Measurements from ENCODE around the gene TLL2.

The TLL2 gene

DNA sequence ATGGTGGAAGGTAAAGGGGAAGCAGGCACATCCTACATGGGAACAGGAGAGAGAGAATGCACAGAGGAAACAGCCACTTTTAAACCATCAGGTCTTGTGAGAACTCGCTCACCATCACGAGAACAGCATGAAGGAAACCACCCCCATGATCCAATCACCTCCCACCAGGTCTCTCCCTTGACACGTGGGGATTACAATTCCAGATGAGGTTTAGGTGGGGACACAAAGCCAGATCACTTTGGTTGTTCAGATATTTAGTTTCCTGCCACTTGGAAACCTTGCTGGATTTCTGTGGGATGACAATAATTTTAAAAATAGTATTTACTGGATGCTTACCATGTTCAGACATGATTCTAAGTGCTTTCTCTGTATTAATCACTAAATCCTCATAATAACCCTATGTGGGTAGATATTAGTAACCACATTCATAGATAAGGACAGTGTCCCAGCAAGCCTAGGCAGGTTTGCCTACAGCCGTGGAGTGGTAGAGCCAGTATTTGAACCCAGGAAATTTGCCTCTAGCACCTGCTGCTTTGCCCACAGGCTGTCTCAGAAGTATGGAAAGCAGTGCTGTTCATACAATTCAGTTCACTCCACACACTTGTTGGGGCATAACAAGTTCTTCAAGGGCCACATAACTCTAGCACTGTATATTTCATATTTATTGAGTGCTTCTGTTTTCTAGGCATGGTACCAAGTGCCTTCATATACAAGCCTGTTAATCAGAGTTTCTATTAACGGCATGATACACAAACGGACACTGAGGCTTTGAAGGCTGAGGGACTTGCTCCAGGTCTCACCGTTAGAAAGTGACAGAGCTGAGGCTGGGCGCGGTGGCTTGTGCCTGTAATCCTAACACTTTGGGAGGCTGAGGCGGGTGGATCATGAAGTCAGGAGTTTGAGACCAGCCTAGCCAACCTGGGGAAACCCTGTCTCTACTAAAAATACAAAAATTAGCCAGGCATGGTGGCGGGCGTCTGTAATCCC, 8.3 kb downstream of the TLL2 start:
- peak; percentile 79 for DNase-seq

DNA sequence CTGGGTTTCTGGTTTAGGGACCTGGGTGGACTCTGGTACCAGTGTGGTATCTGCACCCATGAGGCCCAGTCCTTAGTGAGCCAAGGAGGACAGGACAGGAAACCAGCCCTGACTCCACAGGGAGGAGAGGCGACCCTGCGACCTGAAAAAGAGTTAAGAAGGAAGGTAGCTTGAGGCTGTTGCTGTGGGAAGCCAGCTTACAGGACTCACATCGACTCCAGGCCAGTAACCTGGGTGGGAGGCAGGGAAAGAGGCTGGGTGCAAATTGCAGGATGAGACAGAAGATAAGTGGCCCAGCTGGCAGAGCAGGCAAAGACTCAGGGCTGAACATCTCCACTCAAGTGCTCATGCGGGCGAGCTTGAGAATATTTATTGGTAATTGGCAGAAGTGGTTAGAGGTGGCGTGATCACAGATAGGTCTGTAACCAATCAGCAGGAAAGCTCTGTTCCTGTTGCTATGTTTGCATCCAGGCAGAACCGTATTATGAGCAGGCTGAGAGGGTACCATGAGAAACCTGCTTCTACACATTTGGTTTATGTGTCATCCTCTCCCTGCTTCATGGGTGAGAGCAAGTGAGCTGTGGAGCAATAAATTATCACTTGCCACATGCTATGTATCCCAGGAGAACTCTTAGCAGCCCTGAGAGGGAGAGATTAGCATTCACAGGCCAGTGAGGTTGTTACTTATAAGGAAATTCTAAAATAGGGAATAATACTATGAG, 11.0 kb downstream of the TLL2 start:
- peak; percentile 91 for DNase-seq

DNA sequence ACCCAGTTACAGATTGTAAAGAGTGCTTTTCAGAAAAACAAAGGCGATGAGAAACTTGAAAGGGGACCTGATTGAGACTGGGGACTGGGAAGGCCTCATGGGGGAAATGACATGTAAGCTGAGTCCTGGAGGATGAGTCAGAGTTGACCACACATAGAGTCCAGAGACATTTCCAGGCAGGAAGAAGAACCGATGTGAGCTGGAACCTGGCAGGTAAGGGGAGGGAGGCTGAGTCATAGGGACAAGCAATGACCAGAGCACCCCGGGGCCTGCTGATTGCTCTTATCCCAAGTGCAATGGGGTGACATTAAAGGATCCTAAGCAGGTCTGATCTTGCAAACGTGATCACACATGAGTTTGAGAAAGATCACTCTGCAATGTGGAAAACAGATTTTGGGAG, 11.7 kb downstream of the TLL2 start:
- peak; percentile 10 for DNase-seq

DNA sequence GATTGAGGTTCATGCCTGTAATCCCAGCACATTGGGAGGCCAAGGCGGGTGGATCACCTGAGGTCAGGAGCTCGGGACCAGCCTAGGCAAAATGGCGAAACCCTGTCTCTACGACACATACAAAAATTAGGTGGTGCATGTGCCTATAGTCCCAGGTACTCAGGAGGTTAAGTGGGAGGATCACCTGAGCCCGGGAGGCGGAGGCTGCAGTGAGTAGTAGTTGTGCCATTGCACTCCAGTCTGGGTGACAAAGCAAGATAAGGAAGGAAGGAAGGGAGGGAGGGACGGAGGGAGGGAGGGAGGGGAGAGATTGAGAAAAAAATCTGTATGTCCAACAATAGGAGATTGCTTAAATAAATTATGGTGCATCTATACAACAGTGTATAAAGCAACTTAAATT, 13.2 kb downstream of the TLL2 start:
- DNase-seq: no peak

DNA sequence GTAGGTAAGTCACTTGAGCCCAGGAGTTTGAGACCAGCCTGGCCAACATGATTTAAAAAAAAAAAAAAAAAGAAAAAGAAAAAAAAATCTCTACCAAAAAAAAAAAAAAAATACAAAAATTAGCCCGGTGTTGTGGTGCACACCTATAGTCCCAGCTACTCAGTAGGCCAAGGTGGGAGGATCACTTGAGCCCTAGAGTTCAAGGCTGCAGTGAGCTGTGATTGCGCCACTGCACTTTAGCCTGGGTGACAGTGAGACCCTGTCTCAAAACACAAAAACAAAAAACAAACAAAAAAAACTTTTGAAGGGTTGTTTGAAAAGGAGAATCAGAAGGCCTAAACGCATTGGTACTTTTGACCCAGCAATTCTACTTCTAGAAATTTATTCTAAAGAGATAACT, 13.7 kb downstream of the TLL2 start:
- DNase-seq: no peak

DNA sequence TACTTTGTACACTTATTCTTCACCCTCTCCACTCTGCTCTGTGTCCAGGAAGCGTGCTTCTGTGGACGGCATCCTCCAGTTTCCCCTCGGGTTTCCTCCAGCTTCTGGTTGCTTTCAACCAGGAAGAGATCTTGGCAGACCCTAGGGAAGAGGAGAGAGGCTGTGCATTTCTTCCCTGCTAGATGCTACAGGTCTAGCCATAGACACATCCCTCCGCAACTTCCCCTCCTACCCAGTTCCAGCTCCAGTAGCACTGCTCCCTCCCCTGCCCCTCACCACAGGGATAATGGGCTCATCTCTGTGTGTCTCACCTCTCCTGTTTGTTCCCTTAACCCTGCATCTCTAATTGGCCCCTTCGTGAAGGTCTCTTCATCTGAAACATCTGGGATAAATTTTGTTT, 16.3 kb downstream of the TLL2 start:
- DNase-seq: no peak

DNA sequence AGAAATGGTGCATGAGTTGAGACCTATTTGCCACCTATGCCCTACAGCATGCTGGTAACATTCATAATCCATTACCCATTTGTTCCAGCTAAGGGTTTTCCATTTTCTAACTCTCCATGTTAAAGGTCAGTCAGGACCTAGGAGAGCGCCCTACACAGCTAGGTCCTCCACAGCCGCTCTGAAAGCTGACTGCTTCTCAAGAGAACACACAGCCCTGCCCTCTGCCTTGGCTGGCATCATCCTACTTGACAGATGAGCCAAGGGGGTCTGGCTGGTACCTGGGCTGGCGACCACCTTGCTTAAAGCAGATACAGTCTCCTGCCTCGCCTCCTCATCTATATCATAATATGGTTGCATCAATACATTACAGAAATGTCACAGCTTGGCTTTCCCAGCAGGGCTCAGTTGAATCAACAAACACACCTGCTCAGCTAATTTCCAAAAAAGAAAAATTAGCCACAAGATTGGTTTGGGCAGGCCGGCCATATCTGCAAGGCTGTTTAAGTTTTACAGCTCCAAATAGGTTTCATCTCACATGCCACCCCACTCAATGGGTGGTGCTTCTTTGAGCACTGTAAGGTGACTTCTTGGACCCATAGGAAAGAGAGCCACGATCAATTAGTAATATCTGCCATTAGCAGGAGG, 17.3 kb downstream of the TLL2 start:
- no peak for DNase-seq

GRCh38 chr10:96495544-96495943, 18.2 kb downstream of the TLL2 start:
- no peak for DNase-seq

DNA sequence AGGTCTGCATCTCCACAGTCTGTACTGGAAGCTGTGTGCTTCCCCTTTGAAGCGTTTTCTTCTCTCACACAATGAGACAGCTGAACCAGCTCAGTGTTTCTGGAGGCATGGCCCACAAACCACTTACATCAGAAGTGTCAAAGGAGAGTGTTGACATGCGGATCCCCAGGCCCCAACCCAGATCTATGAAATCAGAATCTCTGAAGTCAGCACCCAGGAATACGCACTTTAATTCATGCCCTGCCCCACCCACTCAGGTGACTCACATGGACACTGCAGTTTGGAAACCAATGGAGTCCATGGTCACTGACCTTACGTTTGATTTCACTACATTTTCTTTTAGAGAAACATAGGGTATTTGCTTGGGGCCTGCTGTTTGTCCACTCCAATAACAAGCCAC, 19.0 kb downstream of the TLL2 start:
- DNase-seq: no peak

- no peak for DNase-seq
These were observed 19.7 kb downstream of the TLL2 start for GRCh38 chr10:96493871-96494525.

DNA sequence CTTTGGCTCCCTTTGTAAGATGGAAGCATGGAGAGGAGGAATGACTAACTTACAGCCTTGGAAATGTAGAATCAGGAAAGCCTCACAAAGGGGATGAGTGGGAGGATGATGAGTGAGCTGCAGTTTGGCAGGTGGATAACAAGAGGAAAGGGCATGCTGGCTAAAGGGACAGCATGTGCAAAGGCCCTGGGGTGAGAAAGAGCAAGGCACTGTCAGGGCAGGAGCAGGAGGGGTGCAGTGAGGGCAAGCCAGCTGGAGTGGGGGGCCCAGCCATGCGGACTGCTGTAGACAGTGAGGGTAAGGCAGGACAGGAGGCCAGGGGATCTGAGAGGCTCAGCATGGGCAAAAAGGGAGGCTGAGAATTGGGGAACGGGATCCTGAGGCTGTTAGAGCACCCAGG, 20.5 kb downstream of the TLL2 start:
- DNase-seq: no peak

DNA sequence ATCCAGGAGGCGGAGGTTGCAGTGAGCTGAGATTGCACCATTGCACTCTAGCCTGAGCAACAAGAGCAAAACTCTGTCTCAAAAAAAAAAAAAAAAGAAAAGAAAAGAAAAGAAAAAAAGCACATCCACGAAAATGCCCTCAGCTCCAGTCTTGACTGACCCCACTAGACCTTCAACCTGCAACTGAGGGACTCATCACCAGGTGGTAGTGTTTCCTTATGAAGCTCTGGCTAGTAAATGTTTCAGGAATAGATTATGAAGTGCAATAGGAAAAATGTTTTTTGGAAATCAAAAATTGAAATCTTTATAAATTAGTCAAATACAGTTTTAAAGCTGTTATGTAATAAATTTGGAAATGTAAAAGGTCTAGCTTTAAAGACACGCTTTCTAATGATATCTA, 22.4 kb downstream of the TLL2 start:
- DNase-seq: no peak

- DNase-seq: no peak
These were observed 25.4 kb downstream of the TLL2 start for GRCh38 chr10:96488161-96488935.

DNA sequence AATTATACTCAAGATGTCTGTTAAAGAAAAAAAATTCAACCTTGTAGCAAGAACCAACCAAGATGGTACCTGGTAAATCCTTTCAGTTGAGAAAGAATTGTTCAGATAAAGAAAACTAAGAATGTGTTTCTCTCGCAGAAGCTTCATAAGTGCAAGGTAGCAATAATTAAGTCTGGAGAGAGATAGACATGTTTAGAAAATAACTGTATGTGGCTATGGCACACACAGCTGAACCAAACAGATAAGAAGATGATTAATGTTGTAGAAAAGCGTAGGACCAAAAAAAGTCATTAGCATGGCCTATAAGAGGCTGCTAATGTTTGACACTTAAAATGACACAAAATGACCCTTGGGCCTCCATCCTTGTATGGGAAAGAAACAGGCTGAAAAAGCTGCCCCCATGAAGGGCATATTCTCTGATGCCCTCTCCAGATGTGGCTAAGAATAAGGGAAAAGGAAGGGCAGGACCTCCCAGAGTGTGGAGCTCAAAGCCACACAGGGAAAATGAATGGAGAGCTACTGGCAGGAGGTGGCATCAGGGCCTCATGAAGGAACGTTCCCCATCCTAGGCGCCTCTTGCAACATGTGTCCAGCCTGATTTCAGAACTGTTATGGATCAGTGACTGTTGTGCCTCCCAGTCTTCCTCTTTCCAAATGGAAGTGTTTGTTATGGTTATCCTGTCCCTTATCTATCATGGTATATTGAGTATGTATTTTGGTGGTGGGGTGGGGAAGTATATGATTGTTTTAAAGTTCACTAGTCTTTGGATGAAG, 30.7 kb downstream of the TLL2 start:
- no peak for DNase-seq

DNA sequence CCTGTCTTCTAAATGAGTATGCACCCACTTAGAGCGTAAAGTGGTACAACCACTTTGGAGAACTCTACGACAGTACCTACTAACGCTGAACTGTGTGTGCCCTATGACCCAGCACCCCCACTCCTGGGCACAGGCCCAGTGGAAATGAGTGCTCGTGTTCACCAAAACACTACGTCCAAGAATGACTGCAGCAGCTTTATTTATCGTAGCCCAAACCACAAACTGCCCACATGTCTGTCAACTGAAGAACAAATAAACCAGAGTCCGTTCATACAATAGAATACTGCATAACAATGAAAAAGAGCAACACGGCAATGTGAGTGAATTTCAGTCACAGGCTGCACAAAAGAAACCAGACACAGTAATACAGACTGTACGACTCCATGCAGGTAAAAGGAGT, 35.4 kb downstream of the TLL2 start:
- DNase-seq: no peak

DNA sequence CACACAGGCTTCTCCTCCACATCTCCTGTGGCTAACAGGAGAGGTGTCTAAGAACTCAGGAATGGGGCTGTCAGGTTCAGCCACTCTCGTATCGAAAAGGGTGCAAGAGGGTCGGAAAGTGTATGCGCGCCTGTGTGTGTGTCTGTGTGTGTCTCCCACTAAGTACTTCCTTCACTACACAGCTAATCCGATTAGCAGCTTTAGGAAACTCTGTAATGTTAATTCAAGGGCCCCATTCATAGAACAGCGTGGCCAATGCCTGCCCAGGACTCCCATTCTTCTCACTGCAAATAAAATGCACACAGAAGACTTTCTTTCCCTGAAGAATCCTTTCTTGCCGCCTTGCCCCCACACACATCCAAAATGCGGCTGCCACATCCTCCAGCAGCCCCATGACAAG, 39.9 kb downstream of the TLL2 start:
- DNase-seq: no peak

DNA sequence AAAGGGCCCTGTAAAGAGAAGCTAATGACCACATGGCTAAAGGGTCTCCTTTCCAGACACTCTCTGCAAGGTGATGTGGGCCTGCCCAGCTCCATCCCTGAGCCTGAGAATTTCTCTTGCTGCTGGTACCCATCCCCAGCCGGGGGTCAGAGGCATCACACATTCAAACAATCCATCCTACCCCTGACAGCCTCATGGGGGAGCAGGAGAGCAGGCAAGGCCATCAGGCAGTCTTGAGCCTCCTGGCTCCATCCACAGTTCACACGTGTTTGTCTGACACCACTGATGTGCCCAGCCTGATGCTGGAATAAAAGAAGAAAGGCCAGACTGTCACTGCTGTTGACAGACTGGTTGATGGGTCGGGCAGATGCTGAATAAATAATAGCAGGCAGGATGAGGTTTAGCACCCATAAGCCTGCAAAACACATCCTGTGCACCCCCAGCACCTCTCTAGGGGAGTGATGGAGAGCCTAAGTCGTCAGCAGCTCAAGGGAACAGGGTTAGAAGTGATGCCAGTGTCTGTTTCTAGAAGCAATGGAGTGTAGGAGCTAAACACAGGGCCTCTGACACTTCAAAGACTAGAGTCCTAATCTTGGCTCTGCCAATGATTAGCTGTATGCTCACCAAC, 43.5 kb downstream of the TLL2 start:
- DNase-seq: no peak

GRCh38 chr10:96468845-96469244, 44.9 kb downstream of the TLL2 start:
- DNase-seq: peak; percentile 33

DNA sequence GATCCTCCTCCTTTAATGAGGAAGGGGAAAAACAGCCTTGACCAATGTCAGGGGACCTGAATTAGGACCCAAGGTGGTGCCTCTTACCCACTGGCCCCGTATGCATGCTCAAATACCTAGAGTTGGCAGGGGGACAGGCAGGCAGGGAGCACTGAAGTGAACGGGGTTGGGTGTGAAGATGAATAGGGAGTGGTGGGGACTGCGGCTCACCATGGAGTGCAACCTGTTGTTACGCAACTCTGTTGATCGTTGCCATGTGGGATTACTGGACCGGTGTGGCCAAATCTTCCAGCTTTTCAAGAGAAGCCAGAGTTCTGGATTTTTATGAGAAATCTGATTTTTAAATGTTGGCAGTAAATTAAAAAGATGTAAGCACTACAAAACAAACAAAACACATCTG, 48.1 kb downstream of the TLL2 start:
- no peak for DNase-seq

GRCh38 chr10:96463562-96463961, 50.2 kb downstream of the TLL2 start:
- no peak for DNase-seq

DNA sequence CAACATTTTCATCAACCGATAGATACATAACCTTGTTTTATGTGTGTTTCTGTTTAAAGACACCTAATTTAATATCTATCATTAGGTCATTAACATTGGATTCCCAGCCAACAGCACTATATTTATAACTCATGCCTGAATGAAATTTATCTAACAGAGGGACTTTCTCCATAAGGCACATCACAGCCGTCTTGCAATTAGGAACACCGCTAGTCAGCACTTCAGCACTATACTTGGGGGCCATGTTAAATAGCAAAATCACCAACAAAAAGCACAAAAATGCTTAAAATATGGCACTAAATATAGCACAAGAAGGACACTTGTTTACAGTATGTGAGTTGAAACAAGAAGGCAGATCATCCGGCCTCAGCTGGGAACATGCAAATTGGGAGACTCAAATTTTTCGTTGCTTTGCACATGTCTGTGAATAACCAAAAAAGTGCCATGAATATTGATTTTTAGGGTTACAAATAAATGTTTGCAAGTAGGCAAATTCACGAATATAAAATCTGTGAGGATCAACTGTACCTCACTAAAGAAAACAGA, 51.0 kb downstream of the TLL2 start:
- DNase-seq: no peak
